ENCODE measurements around the gene IL25.

DNA sequence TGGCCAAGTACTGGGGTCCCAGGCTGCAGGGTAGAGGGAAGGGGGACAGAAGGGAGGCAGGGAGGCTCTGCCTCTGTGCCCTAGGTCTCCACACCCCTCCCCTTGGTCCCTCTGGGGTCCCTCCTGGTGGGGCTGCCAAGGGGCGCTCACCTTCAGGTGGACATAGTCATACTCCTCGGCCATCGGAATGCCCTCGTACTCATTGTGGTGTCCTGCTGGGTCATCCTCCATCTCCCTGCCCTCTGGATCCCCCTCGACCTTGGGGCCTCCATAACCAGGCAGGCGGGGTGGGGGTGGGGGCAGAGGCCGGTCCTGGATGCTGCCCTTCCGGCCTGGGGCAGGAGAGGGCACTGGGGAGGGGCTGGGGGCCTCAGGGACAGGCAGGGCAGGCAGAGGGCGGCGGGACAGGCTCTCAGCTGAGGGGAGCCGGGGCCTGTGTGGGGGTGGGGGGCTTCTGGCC, 13.4 kb upstream of the IL25 start:
- TF ChIP-seq POLR2A (IDR thresholded peaks at IDR 0.05; ENCODE audit: low read depth, low read length) = no peak
- no peak for TF ChIP-seq POLR2AphosphoS5 (IDR thresholded peaks at IDR 0.05; ENCODE audit: low read depth, low read length)
- TF ChIP-seq TAF1 (IDR thresholded peaks at IDR 0.05; ENCODE audit: borderline replicate concordance, low read depth, low read length) = no peak
